ENCODE results near the gene ETV6.

Gene ETV6

GRCh38 chr12:11718105-11718504, 68.6 kb downstream of the ETV6 start:
- Histone ChIP-seq H3K27ac (no peak overlapping the region), H3K79me2 (ENCODE audit: insufficient read depth, low read depth) (no peaks in the 10 kb centered on the region), H3K36me3 (ENCODE audit: insufficient read depth) (no peaks in the 10 kb centered on the region), H3K27me3 (ENCODE audit: insufficient read depth, low read depth) (no peaks in the 10 kb centered on the region), H2AFZ (ENCODE audit: low read depth) (no peak overlapping the region), H3K4me1 (ENCODE audit: low read depth, poor library complexity, severe bottlenecking) (no peaks in the 10 kb centered on the region), H3K4me3 (IDR thresholded peaks at IDR 0.05; ENCODE audit: insufficient read depth, low read depth, low read length) (no peak overlapping the region), H3K9ac (no peak overlapping the region), H3K4me2 (no peak overlapping the region), H4K20me1 (ENCODE audit: insufficient read depth) (no peaks in the 10 kb centered on the region)
- no peak for TF ChIP-seq CTCF (conservative IDR thresholded peaks at IDR 0.05; ENCODE audit: low read depth, low read length)

- no peak overlapping the region for H3K4me2 ChIP-seq
- no peaks in the 10 kb centered on the region for H3K36me3 ChIP-seq (ENCODE audit: insufficient read depth)
- no peaks in the 10 kb centered on the region for H3K27me3 ChIP-seq (ENCODE audit: insufficient read depth, low read depth)
- no peak for TF ChIP-seq CTCF (conservative IDR thresholded peaks at IDR 0.05; ENCODE audit: low read depth, low read length)
- H2AFZ ChIP-seq (ENCODE audit: low read depth) = no peak overlapping the region
- H4K20me1 ChIP-seq (ENCODE audit: insufficient read depth) = no peaks in the 10 kb centered on the region
- H3K79me2 ChIP-seq (ENCODE audit: insufficient read depth, low read depth) = no peaks in the 10 kb centered on the region
- no peak overlapping the region for H3K4me3 ChIP-seq (IDR thresholded peaks at IDR 0.05; ENCODE audit: insufficient read depth, low read depth, low read length)
- H3K4me1 ChIP-seq (ENCODE audit: low read depth, poor library complexity, severe bottlenecking) = no peaks in the 10 kb centered on the region
- H3K9ac ChIP-seq = no peak overlapping the region
- H3K27ac ChIP-seq = no peak overlapping the region
Measured at GRCh38 chr12:11718768-11719253, 69.3 kb downstream of the ETV6 start.

- H2AFZ ChIP-seq (ENCODE audit: low read depth) = no peak overlapping the region
- no peaks in the 10 kb centered on the region for H3K36me3 ChIP-seq (ENCODE audit: insufficient read depth)
- H3K79me2 ChIP-seq (ENCODE audit: insufficient read depth, low read depth) = no peaks in the 10 kb centered on the region
- H3K27ac ChIP-seq = no peak overlapping the region
- no peaks in the 10 kb centered on the region for H4K20me1 ChIP-seq (ENCODE audit: insufficient read depth)
- no peaks in the 10 kb centered on the region for H3K4me1 ChIP-seq (ENCODE audit: low read depth, poor library complexity, severe bottlenecking)
- H3K4me3 ChIP-seq (IDR thresholded peaks at IDR 0.05; ENCODE audit: insufficient read depth, low read depth, low read length) = no peak overlapping the region
- H3K27me3 ChIP-seq (ENCODE audit: insufficient read depth, low read depth) = no peaks in the 10 kb centered on the region
- no peak overlapping the region for H3K4me2 ChIP-seq
- H3K9ac ChIP-seq = no peak overlapping the region
- TF ChIP-seq CTCF (conservative IDR thresholded peaks at IDR 0.05; ENCODE audit: low read depth, low read length) = no peak
Measured at GRCh38 chr12:11719678-11720099, 70.2 kb downstream of the ETV6 start.

GRCh38 chr12:11722071-11722470, 72.6 kb downstream of the ETV6 start:
- H3K4me3 ChIP-seq (IDR thresholded peaks at IDR 0.05; ENCODE audit: insufficient read depth, low read depth, low read length) = no peak overlapping the region
- H3K27me3 ChIP-seq (ENCODE audit: insufficient read depth, low read depth) = no peaks in the 10 kb centered on the region
- H3K9ac ChIP-seq = no peak overlapping the region
- H4K20me1 ChIP-seq (ENCODE audit: insufficient read depth) = no peaks in the 10 kb centered on the region
- no peak overlapping the region for H3K27ac ChIP-seq
- H3K4me2 ChIP-seq = no peak overlapping the region
- no peaks in the 10 kb centered on the region for H3K4me1 ChIP-seq (ENCODE audit: low read depth, poor library complexity, severe bottlenecking)
- no peak for TF ChIP-seq CTCF (conservative IDR thresholded peaks at IDR 0.05; ENCODE audit: low read depth, low read length)
- H3K36me3 ChIP-seq (ENCODE audit: insufficient read depth) = no peaks in the 10 kb centered on the region
- H2AFZ ChIP-seq (ENCODE audit: low read depth) = no peak overlapping the region
- no peaks in the 10 kb centered on the region for H3K79me2 ChIP-seq (ENCODE audit: insufficient read depth, low read depth)

Data from KMS-11 (cell line).